DOHH2 (cell line): ENCODE results near the gene BBS7.

Experiments used
- H3F3A ChIP-seq: fragments of 200-600 bp; sonication (generic), shearing (Covaris generic); 2 replicates; pipeline ENCODE4 v1.6.0; 2016; ENCODE audit warnings: antibody characterized with exemption, mild to moderate bottlenecking; ENCODE audit not compliant: control insufficient read depth, insufficient read depth
- H3K27ac ChIP-seq: fragments of 200-600 bp; sonication (generic); 2 replicates; pipeline ENCODE4 v1.5.1; 2014; ENCODE audit warnings: low read depth, mild to moderate bottlenecking, low read length, moderate library complexity
- H3K27me3 ChIP-seq: fragments of 200-600 bp; sonication (generic); 2 replicates; pipeline ENCODE4 v1.6.1; 2014; ENCODE audit warnings: mild to moderate bottlenecking, low read length, mixed read lengths; ENCODE audit not compliant: control insufficient read depth
- H3K36me3 ChIP-seq: fragments of 200-600 bp; sonication (generic); 2 replicates; pipeline ENCODE4 v1.6.1; 2014; ENCODE audit warnings: mild to moderate bottlenecking, low read length, moderate library complexity, mixed read lengths; ENCODE audit not compliant: control insufficient read depth
- H3K4me1 ChIP-seq: fragments of 200-600 bp; sonication (generic); 2 replicates; pipeline ENCODE4 v1.6.1; 2014; ENCODE audit warnings: mild to moderate bottlenecking, low read length, mixed read lengths; ENCODE audit not compliant: control insufficient read depth
- H3K4me2 ChIP-seq: fragments of 200-600 bp; sonication (generic); 2 replicates; pipeline ENCODE4 v1.6.0; 2014; ENCODE audit warnings: mild to moderate bottlenecking, low read length, moderate library complexity
- H3K4me3 ChIP-seq: fragments of 200-600 bp; sonication (generic); 2 replicates; pipeline ENCODE4 v1.5.1; 2014; ENCODE audit warnings: mild to moderate bottlenecking, low read length, mixed read lengths
- H3K79me2 ChIP-seq: fragments of 200-600 bp; sonication (generic); 2 replicates; pipeline ENCODE4 v1.6.1; 2014; ENCODE audit warnings: mild to moderate bottlenecking, low read length, mixed read lengths; ENCODE audit not compliant: control insufficient read depth
- H3K9me2 ChIP-seq: fragments of 200-600 bp; sonication (generic); replicated peaks from 2 replicates; pipeline ENCODE4 v1.6.1; 2014; ENCODE audit warnings: mild to moderate bottlenecking, low read length, mixed read lengths; ENCODE audit not compliant: control insufficient read depth
- H3K9me3 ChIP-seq: fragments of 200-600 bp; sonication (generic); 2 replicates; pipeline ENCODE4 v1.6.1; 2014; ENCODE audit warnings: antibody characterized with exemption, low read length, mixed read lengths; ENCODE audit not compliant: control insufficient read depth, insufficient read depth
- H4K20me1 ChIP-seq: fragments of 200-600 bp; sonication (generic); 2 replicates; pipeline ENCODE4 v1.6.0; 2014; ENCODE audit warnings: low read depth, mild to moderate bottlenecking, antibody characterized with exemption, low read length, moderate library complexity; ENCODE audit not compliant: control insufficient read depth, insufficient read depth
- EZH2phosphoT487 ChIP-seq: fragments of 200-600 bp; sonication (generic); IDR thresholded peaks from 2 replicates; pipeline ENCODE4 v1.6.1; 2017; ENCODE audit warnings: borderline replicate concordance, mild to moderate bottlenecking, antibody characterized with exemption, low read length, moderate library complexity, mixed read lengths
- TF ChIP-seq, protein P1 (sequence below): fragments of 200-600 bp; sonication (generic); IDR thresholded peaks from one replicate; pipeline ENCODE4 v1.5.1; 2014; ENCODE audit warnings: antibody characterized with exemption, mild to moderate bottlenecking, low read depth, low read length; ENCODE audit not compliant: poor library complexity, severe bottlenecking

BBS7 gene

GRCh38 chr4:121822047-121822446, 48.2 kb downstream of the BBS7 start:
- peaks cover 66% of the 10 kb centered on the region for H3K36me3 ChIP-seq
- H3K9me3 ChIP-seq: no peaks in the 10 kb centered on the region
- H3K4me1 ChIP-seq: peaks cover 47% of the 10 kb centered on the region
- no peaks in the 10 kb centered on the region for H3K9me2 ChIP-seq
- H3K27ac ChIP-seq: peak overlapping the region; percentile 82
- peaks cover 33% of the 10 kb centered on the region for H3F3A ChIP-seq
- peaks cover 10% of the 10 kb centered on the region; the same call in 1 of the 2 replicates for H4K20me1 ChIP-seq
- TF ChIP-seq, protein P1, sequence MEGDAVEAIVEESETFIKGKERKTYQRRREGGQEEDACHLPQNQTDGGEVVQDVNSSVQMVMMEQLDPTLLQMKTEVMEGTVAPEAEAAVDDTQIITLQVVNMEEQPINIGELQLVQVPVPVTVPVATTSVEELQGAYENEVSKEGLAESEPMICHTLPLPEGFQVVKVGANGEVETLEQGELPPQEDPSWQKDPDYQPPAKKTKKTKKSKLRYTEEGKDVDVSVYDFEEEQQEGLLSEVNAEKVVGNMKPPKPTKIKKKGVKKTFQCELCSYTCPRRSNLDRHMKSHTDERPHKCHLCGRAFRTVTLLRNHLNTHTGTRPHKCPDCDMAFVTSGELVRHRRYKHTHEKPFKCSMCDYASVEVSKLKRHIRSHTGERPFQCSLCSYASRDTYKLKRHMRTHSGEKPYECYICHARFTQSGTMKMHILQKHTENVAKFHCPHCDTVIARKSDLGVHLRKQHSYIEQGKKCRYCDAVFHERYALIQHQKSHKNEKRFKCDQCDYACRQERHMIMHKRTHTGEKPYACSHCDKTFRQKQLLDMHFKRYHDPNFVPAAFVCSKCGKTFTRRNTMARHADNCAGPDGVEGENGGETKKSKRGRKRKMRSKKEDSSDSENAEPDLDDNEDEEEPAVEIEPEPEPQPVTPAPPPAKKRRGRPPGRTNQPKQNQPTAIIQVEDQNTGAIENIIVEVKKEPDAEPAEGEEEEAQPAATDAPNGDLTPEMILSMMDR: no peak
- no peak for TF ChIP-seq EZH2phosphoT487
- peak overlapping the region; percentile 85 for H3K4me2 ChIP-seq
- peak overlapping the region; percentile 98 for H3K4me3 ChIP-seq
- H3K27me3 ChIP-seq: no peaks in the 10 kb centered on the region
- H3K79me2 ChIP-seq: peaks cover 65% of the 10 kb centered on the region

- Histone ChIP-seq H3K9me3 (no peaks in the 10 kb centered on the region), H3K27me3 (no peaks in the 10 kb centered on the region), H3K4me1 (peaks cover 41% of the 10 kb centered on the region), H3K36me3 (peaks cover 92% of the 10 kb centered on the region), H3K79me2 (peaks cover 82% of the 10 kb centered on the region), H3K27ac (no peak overlapping the region), H3K4me3 (no peak overlapping the region), H3F3A (peaks cover 51% of the 10 kb centered on the region), H3K9me2 (no peaks in the 10 kb centered on the region), H3K4me2 (no peak overlapping the region), H4K20me1 (peaks cover 10% of the 10 kb centered on the region; the same call in 1 of the 2 replicates)
- TF ChIP-seq EZH2phosphoT487: no peak
- TF ChIP-seq, protein P1: no peak
Measured at GRCh38 chr4:121819216-121819965, 50.9 kb downstream of the BBS7 start.

DNA sequence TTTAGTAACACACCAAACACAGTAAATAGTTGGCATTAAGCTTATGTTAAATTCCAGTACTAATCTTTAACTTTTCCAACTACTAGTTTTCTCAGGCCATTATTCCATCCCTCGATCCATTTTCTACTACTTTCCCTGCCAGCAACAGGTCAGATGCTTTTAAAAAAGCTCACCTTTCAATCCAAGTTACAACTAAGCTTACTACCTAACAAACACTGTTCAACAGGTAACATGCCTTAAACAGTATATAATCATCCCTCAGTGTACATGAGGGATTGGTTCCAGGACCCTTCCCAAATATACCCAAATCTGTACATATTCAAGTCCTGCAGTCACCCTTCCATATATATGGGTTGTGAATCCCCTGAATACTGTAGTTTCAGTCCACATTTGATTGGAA, 52.1 kb downstream of the BBS7 start:
- Histone ChIP-seq H3K4me1 (peaks cover 38% of the 10 kb centered on the region), H3K4me3 (no peak overlapping the region), H3K79me2 (peaks cover 77% of the 10 kb centered on the region), H4K20me1 (peaks cover 10% of the 10 kb centered on the region; the same call in 1 of the 2 replicates), H3K9me2 (no peaks in the 10 kb centered on the region), H3K36me3 (peaks cover 97% of the 10 kb centered on the region), H3K4me2 (peak overlapping the region; percentile 9; the same call in 1 of the 2 replicates), H3F3A (peaks cover 61% of the 10 kb centered on the region), H3K27me3 (no peaks in the 10 kb centered on the region), H3K27ac (no peak overlapping the region), H3K9me3 (no peaks in the 10 kb centered on the region)
- no peak for TF ChIP-seq EZH2phosphoT487
- TF ChIP-seq, protein P1: no peak
